ENCODE measurements around the gene NPAT.
A peak's percentile ranks its signal among the peaks of the same experiment; 100 is the strongest.
"Not testable (repeated sequence)": the region's sequence is repeated elsewhere in the genome, so short reads cannot be mapped to it uniquely, and the experiment has no call there.

The NPAT gene

GRCh38 chr11:108122166-108122628 is 100.2 kb downstream of the NPAT start:
- Histone ChIP-seq H3K27me3 (ENCODE audit: low read depth) (no peaks in the 10 kb centered on the region), H3K9me3 (no peaks in the 10 kb centered on the region), H3K4me3 (peak overlapping the region; percentile 68), H3K4me1 (peaks cover 10% of the 10 kb centered on the region), H3K36me3 (replicated peaks) (peaks cover 4% of the 10 kb centered on the region; the same call in 1 of the 2 replicates)
- in situ Hi-C loops (cut with MboI; ENCODE audit: low sequenced_read_pairs): loop anchor here (10.0 kb wide), 1 partner anchor 533 kb away; no protein-coding TSS in a partner anchor
- DNase-seq (ENCODE audit: low spot score in 2 of 2): peak in 1 of 2 experiments; percentile 30

GRCh38 chr11:108121274-108122155 is 100.9 kb downstream of the NPAT start, which contains the start of gene ACAT1:
ACAT1 (plus strand) TSS chr11:108121567; CDS start chr11:108121607, 40 bp downstream.
- H3K4me1 ChIP-seq: peaks cover 10% of the 10 kb centered on the region
- H3K4me3 ChIP-seq: peak within 1 kb of the TSS; percentile 68
- H3K27me3 ChIP-seq (ENCODE audit: low read depth): no peaks in the 10 kb centered on the region
- peaks cover 4% of the 10 kb centered on the region; the same call in 1 of the 2 replicates for H3K36me3 ChIP-seq (replicated peaks)
- peak; percentile 90 to 99 for DNase-seq (ENCODE audit: low spot score in 2 of 2)
- in situ Hi-C loops (cut with MboI; ENCODE audit: low sequenced_read_pairs): loop anchor here (10.0 kb wide), 1 partner anchor 533 kb away; no protein-coding TSS in a partner anchor
- no peaks in the 10 kb centered on the region for H3K9me3 ChIP-seq

GRCh38 chr11:108120936-108121273 is 101.5 kb downstream of the NPAT start:
- DNase-seq (ENCODE audit: low spot score in 2 of 2): peak in 1 of 2 experiments; percentile 12
- not testable (repeated sequence) for H3K27me3 ChIP-seq (ENCODE audit: low read depth); H3K9me3 ChIP-seq; H3K4me1 ChIP-seq; H3K36me3 ChIP-seq (replicated peaks)
- H3K4me3 ChIP-seq: peak overlapping the region; percentile 68
- in situ Hi-C loops (cut with MboI; ENCODE audit: low sequenced_read_pairs): loop anchor here (10.0 kb wide), 1 partner anchor 534 kb away; no protein-coding TSS in a partner anchor

- DNase-seq (ENCODE audit: low spot score in 2 of 2): peak in 1 of 2 experiments; percentile 60
- H3K9me3 ChIP-seq: no peaks in the 10 kb centered on the region
- in situ Hi-C loops (cut with MboI; ENCODE audit: low sequenced_read_pairs): no loop called here
- peaks cover 2% of the 10 kb centered on the region; the same call in 1 of the 2 replicates for H3K4me1 ChIP-seq
- no peak overlapping the region for H3K4me3 ChIP-seq
- H3K27me3 ChIP-seq (ENCODE audit: low read depth): no peaks in the 10 kb centered on the region
- no peaks in the 10 kb centered on the region for H3K36me3 ChIP-seq (replicated peaks)
Observed at GRCh38 chr11:108117746-108118371, 104.6 kb downstream of the NPAT start.

GRCh38 chr11:108115500-108116140 is 106.8 kb downstream of the NPAT start:
- H3K4me3 ChIP-seq: no peak overlapping the region
- no peaks in the 10 kb centered on the region for H3K36me3 ChIP-seq (replicated peaks)
- in situ Hi-C loops (cut with MboI; ENCODE audit: low sequenced_read_pairs): no loop called here
- no peak for DNase-seq (ENCODE audit: low spot score in 2 of 2)
- H3K27me3 ChIP-seq (ENCODE audit: low read depth): no peaks in the 10 kb centered on the region
- no peaks in the 10 kb centered on the region for H3K4me1 ChIP-seq
- no peaks in the 10 kb centered on the region for H3K9me3 ChIP-seq

GRCh38 chr11:108112057-108112456 is 110.4 kb downstream of the NPAT start:
- Histone ChIP-seq H3K4me3 (no peak overlapping the region), H3K9me3 (no peaks in the 10 kb centered on the region), H3K36me3 (replicated peaks) (no peaks in the 10 kb centered on the region), H3K27me3 (ENCODE audit: low read depth) (no peaks in the 10 kb centered on the region), H3K4me1 (no peaks in the 10 kb centered on the region)
- DNase-seq (ENCODE audit: low spot score in 2 of 2): no peak
- in situ Hi-C loops (cut with MboI; ENCODE audit: low sequenced_read_pairs): no loop called here

GRCh38 chr11:108111126-108111525 is 111.3 kb downstream of the NPAT start:
- in situ Hi-C loops (cut with MboI; ENCODE audit: low sequenced_read_pairs): no loop called here
- Histone ChIP-seq H3K27me3 (ENCODE audit: low read depth) (no peaks in the 10 kb centered on the region), H3K36me3 (replicated peaks) (peaks cover under 1% of the 10 kb centered on the region; the same call in 1 of the 2 replicates), H3K4me3 (no peak overlapping the region), H3K9me3 (no peaks in the 10 kb centered on the region), H3K4me1 (no peaks in the 10 kb centered on the region)
- no peak for DNase-seq (ENCODE audit: low spot score in 2 of 2)

Data from HAP-1 (cell line).